HEK293T (cell line): Measurements from ENCODE around the gene NDUFS6.

Experiments
- BHLHE40 ChIP-seq: fragments of 450-650 bp; IDR thresholded peaks from 2 replicates; pipeline ENCODE4 v1.6.1; 2016; ENCODE audit warnings: mild to moderate bottlenecking, moderate library complexity, borderline replicate concordance
- CTBP1 ChIP-seq: fragments of 450-650 bp; IDR thresholded peaks from 2 replicates; pipeline ENCODE4 v1.6.1; 2016; ENCODE audit warnings: borderline replicate concordance
- ELF4 ChIP-seq: fragments of 450-650 bp; IDR thresholded peaks from 2 replicates; pipeline ENCODE4 v1.6.1; 2017; ENCODE audit warnings: antibody characterized with exemption
- FOXA1 ChIP-seq: fragments of 450-650 bp; IDR thresholded peaks from 2 replicates; pipeline ENCODE4 v1.6.1; 2016; ENCODE audit warnings: mild to moderate bottlenecking
- FOXK2 ChIP-seq: fragments of 450-650 bp; IDR thresholded peaks from 2 replicates; pipeline ENCODE4 v1.6.1; 2016; ENCODE audit warnings: mild to moderate bottlenecking
- HDGF ChIP-seq: fragments of 450-650 bp; IDR thresholded peaks from 2 replicates; pipeline ENCODE4 v1.6.1; 2017; ENCODE audit warnings: antibody characterized with exemption, borderline replicate concordance
- LEF1 ChIP-seq: fragments of 450-650 bp; IDR thresholded peaks from 2 replicates; pipeline ENCODE4 v1.6.1; 2017; ENCODE audit warnings: mild to moderate bottlenecking, borderline replicate concordance
- NFRKB ChIP-seq: fragments of 450-650 bp; IDR thresholded peaks from 2 replicates; pipeline ENCODE4 v1.6.1; 2016; ENCODE audit warnings: mild to moderate bottlenecking, moderate library complexity
- PKNOX1 ChIP-seq: fragments of 450-650 bp; IDR thresholded peaks from 2 replicates; pipeline ENCODE4 v1.6.1; 2016
- SP1 ChIP-seq: fragments of 450-650 bp; IDR thresholded peaks from 2 replicates; pipeline ENCODE4 v1.6.1; 2017
- SUZ12 ChIP-seq: fragments of 450-650 bp; IDR thresholded peaks from 2 replicates; pipeline ENCODE4 v1.6.1; 2016; ENCODE audit warnings: mild to moderate bottlenecking

- TF ChIP-seq SUZ12: no peak
- no peak for TF ChIP-seq LEF1
- no peak for TF ChIP-seq BHLHE40
- no peak for TF ChIP-seq FOXK2
- TF ChIP-seq ELF4: no peak
- TF ChIP-seq SP1: no peak
- no peak for TF ChIP-seq FOXA1
- no peak for TF ChIP-seq NFRKB
- TF ChIP-seq HDGF: no peak
- TF ChIP-seq CTBP1: no peak
- TF ChIP-seq PKNOX1: no peak
Observed at GRCh38 chr5:1831677-1832313, 30.6 kb downstream of the NDUFS6 start.
